ENCODE results near the gene P2RY4. TPM values are rescaled to one million over a fixed set of nuclear protein-coding genes. Genes with fewer than 3 reads are reported as not detected.

The P2RY4 gene
- total and polyA plus RNA-seq, 2 of the 4 experiments (the other 2 are of a cell fraction), result 0.14 TPM; not detected in 1

DNA sequence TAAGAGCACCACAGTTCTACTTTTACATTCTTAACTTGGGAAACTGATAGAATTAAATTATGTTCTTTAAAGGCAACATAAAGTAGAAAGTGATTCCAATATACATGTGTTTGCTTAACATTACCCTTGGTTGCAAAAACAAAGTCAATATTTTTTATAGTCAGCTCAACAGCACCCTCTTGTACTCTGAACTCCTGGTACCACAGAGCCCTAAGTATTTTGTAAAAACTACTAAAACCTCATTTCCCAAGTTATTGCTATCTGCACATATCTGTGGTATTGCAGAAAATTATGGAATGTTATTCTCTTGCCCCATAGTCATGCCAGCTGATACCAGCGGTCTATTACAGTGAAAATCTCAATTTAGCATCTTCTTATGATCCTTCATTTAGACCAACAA, 32.8 kb upstream of the P2RY4 start:
- intact Hi-C loops (cut with micrococcal nuclease) (loop anchor here (5.0 kb wide), 1 partner anchor 160 kb away; the partner anchor contains the start of gene IGBP1), in situ Hi-C loops (cut with MboI; ENCODE audit: low sequenced_read_pairs) (no loop called here), dilution Hi-C loops (cut with HindIII; ENCODE audit: low sequenced_read_pairs, unreplicated experiment) (no loop called here)
- no peak overlapping the region for H2BK20ac ChIP-seq (ENCODE audit: low read depth, low read length)
- H3K4ac ChIP-seq (ENCODE audit: low read depth, low read length), result no peak overlapping the region
- H2BK5ac ChIP-seq (ENCODE audit: low read depth, low read length, poor library complexity, severe bottlenecking), result no peak overlapping the region
- no peaks in the 10 kb centered on the region; the same call in 1 of the 2 replicates for H3K27me3 ChIP-seq (ENCODE audit: control insufficient read depth, insufficient read depth, low read length)
- no peak overlapping the region for H3K18ac ChIP-seq (ENCODE audit: low read depth, low read length)
- no peak overlapping the region for H3K4me2 ChIP-seq (ENCODE audit: low read depth, low read length)
- no peaks in the 10 kb centered on the region for H4K20me1 ChIP-seq (ENCODE audit: insufficient read depth, low read length)
- H2AK5ac ChIP-seq (ENCODE audit: low read depth, low read length), result no peak overlapping the region
- DNase-seq (no peak), ATAC-seq (ENCODE audit: low read depth) (no peak)
- H3K36me3 ChIP-seq (ENCODE audit: control insufficient read depth, insufficient read depth, low read length), result no peaks in the 10 kb centered on the region
- no peaks in the 10 kb centered on the region for H3K9me3 ChIP-seq (ENCODE audit: control insufficient read depth, insufficient read depth, low read length)
- H2AK9ac ChIP-seq (replicated peaks; ENCODE audit: low read depth, low read length, poor library complexity), result no peak overlapping the region
- no peak overlapping the region for H3K56ac ChIP-seq (ENCODE audit: extremely low read depth, insufficient read depth, low read length)
- H3K4me1 ChIP-seq (ENCODE audit: control insufficient read depth, insufficient read depth, low read length), result peaks cover 2% of the 10 kb centered on the region; the same call in 1 of the 2 replicates
- no peaks in the 10 kb centered on the region for H3K9me1 ChIP-seq (ENCODE audit: insufficient read depth, low read length)
- H3K4me3 ChIP-seq (ENCODE audit: insufficient read depth, low read depth, low read length), result no peak overlapping the region
- no peak overlapping the region for H3K9ac ChIP-seq (ENCODE audit: low read depth, low read length)
- WGBS, 2 experiments (ENCODE audit: extremely low coverage in 2 of 2, insufficient read length in 1 of 2), result no CpG with 5 or more reads among the region's 1 CpG
- no peak overlapping the region for H2BK120ac ChIP-seq (ENCODE audit: low read depth, low read length)
- H3K23ac ChIP-seq (ENCODE audit: low read depth, low read length), result no peak overlapping the region
- H4K8ac ChIP-seq (ENCODE audit: low read depth in 2 of 2, low read length in 2 of 2), result no peak overlapping the region
- H3K79me1 ChIP-seq (ENCODE audit: low read depth in 1 of 2, low read length in 2 of 2), result peaks cover 6 to 15% of the 10 kb centered on the region in 2 experiments
- CTCF ChIA-PET, result interaction anchor here (0.6 to 1.0 kb wide), 2 partner anchors 27 to 160 kb away, joined by 3 read pairs; partner anchors contain the start of gene IGBP1
- H3K14ac ChIP-seq (replicated peaks; ENCODE audit: low read depth, low read length), result no peak overlapping the region
- no peak overlapping the region for H3K27ac ChIP-seq (ENCODE audit: insufficient read depth, low read length)
- no peak overlapping the region for H4K91ac ChIP-seq (ENCODE audit: insufficient read depth, low read depth, low read length)
- no peak for TF ChIP-seq NFE2L2 (IDR thresholded peaks at IDR 0.05; ENCODE audit: low read depth, low read length)
- no peak for TF ChIP-seq BHLHE40 (IDR thresholded peaks at IDR 0.05; ENCODE audit: low read depth, low read length)
- no peak for TF ChIP-seq RFX5 (IDR thresholded peaks at IDR 0.05; ENCODE audit: low read depth, low read length)
- TF ChIP-seq, protein P1, sequence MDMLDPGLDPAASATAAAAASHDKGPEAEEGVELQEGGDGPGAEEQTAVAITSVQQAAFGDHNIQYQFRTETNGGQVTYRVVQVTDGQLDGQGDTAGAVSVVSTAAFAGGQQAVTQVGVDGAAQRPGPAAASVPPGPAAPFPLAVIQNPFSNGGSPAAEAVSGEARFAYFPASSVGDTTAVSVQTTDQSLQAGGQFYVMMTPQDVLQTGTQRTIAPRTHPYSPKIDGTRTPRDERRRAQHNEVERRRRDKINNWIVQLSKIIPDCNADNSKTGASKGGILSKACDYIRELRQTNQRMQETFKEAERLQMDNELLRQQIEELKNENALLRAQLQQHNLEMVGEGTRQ (IDR thresholded peaks at IDR 0.05; ENCODE audit: low read depth, low read length), result no peak
- TF ChIP-seq, protein P2, sequence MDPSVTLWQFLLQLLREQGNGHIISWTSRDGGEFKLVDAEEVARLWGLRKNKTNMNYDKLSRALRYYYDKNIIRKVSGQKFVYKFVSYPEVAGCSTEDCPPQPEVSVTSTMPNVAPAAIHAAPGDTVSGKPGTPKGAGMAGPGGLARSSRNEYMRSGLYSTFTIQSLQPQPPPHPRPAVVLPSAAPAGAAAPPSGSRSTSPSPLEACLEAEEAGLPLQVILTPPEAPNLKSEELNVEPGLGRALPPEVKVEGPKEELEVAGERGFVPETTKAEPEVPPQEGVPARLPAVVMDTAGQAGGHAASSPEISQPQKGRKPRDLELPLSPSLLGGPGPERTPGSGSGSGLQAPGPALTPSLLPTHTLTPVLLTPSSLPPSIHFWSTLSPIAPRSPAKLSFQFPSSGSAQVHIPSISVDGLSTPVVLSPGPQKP (IDR thresholded peaks at IDR 0.05; ENCODE audit: borderline replicate concordance, low read depth, low read length), result no peak
- no peak for TF ChIP-seq CHD1 (IDR thresholded peaks at IDR 0.05; ENCODE audit: low read depth, low read length)
- H2AFZ ChIP-seq (replicated peaks; ENCODE audit: low read length, poor library complexity), result no peak overlapping the region
- no TSS peak for BruUV-seq (replicated peaks)
- POLR2A ChIA-PET (ENCODE audit: unreplicated experiment), result no interaction called here
- no peak overlapping the region for H2BK15ac ChIP-seq (ENCODE audit: low read depth, low read length)
- no peak overlapping the region for H4K5ac ChIP-seq (ENCODE audit: low read depth, low read length)

Data from IMR-90 (cell line).